A549 (cell line): ENCODE measurements around the gene MYO5C.

Source experiments
- EP300 ChIP-seq, 2 experiments: fragments of >200 bp; sonication (Bioruptor Twin); formaldehyde crosslinking; IDR thresholded peaks; 2 replicates in 1 of 2; 3 replicates in 1 of 2; pipeline ENCODE4 v1.6.1; 2016 to 2017
- MYC ChIP-seq: IDR thresholded peaks from 2 replicates; pipeline ENCODE4 v1.6.1; 2012; ENCODE audit warnings: mild to moderate bottlenecking, inconsistent platforms, low read length, improper control_type of control experiment, borderline replicate concordance
- NR3C1 ChIP-seq: fragments of >200 bp; sonication (Bioruptor Twin); formaldehyde crosslinking; IDR thresholded peaks from 3 replicates; pipeline ENCODE4 v1.6.1; 2017
- TF ChIP-seq, protein P1 (sequence below): fragments of >200 bp; sonication (Bioruptor Twin); formaldehyde crosslinking; IDR thresholded peaks from 3 replicates; pipeline ENCODE4 v1.5.1; 2016
- TF ChIP-seq, protein P2 (sequence below): IDR thresholded peaks from 2 replicates; pipeline ENCODE4 v1.6.1; 2012; ENCODE audit warnings: low read depth, borderline replicate concordance

GRCh38 chr15:52185151-52185561 lies 110.4 kb downstream of the MYO5C start:
- TF ChIP-seq NR3C1 (no peak), EP300 (IDR thresholded peaks at IDR 0.05) (no peak), MYC (no peak)
- TF ChIP-seq, protein P1, sequence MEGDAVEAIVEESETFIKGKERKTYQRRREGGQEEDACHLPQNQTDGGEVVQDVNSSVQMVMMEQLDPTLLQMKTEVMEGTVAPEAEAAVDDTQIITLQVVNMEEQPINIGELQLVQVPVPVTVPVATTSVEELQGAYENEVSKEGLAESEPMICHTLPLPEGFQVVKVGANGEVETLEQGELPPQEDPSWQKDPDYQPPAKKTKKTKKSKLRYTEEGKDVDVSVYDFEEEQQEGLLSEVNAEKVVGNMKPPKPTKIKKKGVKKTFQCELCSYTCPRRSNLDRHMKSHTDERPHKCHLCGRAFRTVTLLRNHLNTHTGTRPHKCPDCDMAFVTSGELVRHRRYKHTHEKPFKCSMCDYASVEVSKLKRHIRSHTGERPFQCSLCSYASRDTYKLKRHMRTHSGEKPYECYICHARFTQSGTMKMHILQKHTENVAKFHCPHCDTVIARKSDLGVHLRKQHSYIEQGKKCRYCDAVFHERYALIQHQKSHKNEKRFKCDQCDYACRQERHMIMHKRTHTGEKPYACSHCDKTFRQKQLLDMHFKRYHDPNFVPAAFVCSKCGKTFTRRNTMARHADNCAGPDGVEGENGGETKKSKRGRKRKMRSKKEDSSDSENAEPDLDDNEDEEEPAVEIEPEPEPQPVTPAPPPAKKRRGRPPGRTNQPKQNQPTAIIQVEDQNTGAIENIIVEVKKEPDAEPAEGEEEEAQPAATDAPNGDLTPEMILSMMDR: no peak
- TF ChIP-seq, protein P2, sequence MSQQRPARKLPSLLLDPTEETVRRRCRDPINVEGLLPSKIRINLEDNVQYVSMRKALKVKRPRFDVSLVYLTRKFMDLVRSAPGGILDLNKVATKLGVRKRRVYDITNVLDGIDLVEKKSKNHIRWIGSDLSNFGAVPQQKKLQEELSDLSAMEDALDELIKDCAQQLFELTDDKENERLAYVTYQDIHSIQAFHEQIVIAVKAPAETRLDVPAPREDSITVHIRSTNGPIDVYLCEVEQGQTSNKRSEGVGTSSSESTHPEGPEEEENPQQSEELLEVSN: no peak
